LNCaP clone FGC (cell line): ENCODE results near the gene COL4A5.
"Not testable (repeated sequence)": the region's sequence is repeated elsewhere in the genome, so short reads cannot be mapped to it uniquely, and the experiment has no call there.

ENCODE experiments used
- DNase-seq: peaks from one replicate; pipeline ENCODE4 v3.0.0-alpha.2; 2011; ENCODE audit warnings: low read depth
- H3K4me3 ChIP-seq: 2 replicates; pipeline ENCODE4 v1.5.1; 2011; ENCODE audit warnings: mild to moderate bottlenecking, low read depth, low read length, control low read depth
- CTCF ChIP-seq: IDR thresholded peaks from 2 replicates; pipeline ENCODE4 v1.5.1; 2012; ENCODE audit warnings: mild to moderate bottlenecking; ENCODE audit not compliant: control insufficient read depth, insufficient read depth; ENCODE audit errors: extremely low read depth

Gene COL4A5

GRCh38 chrX:108453841-108454240 is 14.2 kb downstream of the COL4A5 start:
- no peak for DNase-seq
- no peak overlapping the region for H3K4me3 ChIP-seq
- no peak for TF ChIP-seq CTCF

- DNase-seq: no peak
- H3K4me3 ChIP-seq: no peak overlapping the region
- no peak for TF ChIP-seq CTCF
Measured at GRCh38 chrX:108456971-108457477, 17.4 kb downstream of the COL4A5 start.

- no peak for TF ChIP-seq CTCF
- no peak overlapping the region for H3K4me3 ChIP-seq
- DNase-seq: no peak
Measured at GRCh38 chrX:108464604-108465003, 25.0 kb downstream of the COL4A5 start.

DNA sequence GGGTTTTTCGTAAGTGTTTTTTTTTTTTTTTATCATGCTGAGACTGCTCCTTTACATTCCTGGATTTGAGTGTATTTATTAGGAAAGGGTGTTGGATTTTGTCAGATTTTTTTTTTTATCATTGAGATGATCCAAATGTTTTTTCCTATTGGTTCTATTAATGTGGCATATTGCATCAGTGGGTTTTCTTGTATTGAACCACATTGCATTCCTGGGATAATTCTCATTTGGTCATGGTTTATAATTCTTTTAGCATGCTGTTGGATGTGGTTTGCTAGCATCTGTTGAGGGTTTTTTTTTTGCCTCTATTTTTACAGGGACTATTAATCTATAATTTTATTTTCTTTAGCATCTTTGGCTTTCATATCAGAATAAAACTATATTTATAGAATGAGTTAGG is 28.8 kb downstream of the COL4A5 start:
- no peak for DNase-seq

GRCh38 chrX:108473979-108474378 is 34.3 kb downstream of the COL4A5 start:
- no peak overlapping the region for H3K4me3 ChIP-seq
- no peak for TF ChIP-seq CTCF
- peak; percentile 19 for DNase-seq

More for the DNA sequence above, 28.8 kb downstream of the COL4A5 start:
- TF ChIP-seq CTCF: no peak
- H3K4me3 ChIP-seq: no peak overlapping the region

DNA sequence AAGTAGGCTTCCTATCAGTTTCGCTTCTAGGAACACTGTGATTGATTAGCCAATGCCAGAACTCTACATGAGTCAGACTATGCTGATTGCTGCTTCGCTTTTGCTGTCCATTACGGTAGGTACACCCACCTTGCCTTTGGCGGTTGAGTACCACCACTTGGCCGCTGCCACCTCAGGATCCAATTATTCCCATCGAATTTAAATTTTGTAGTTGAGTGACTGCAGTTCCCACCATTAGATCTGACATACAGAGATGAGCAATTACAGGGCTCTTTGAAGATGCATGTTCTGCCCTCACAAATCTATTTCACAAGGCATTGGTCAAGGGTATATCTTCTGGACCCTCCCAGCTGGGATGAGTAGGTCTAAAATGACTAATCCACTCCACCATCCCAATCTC is 41.9 kb downstream of the COL4A5 start:
- not testable (repeated sequence) for DNase-seq, H3K4me3 ChIP-seq

- no peak for DNase-seq
- no peak overlapping the region for H3K4me3 ChIP-seq
- no peak for TF ChIP-seq CTCF
Measured at GRCh38 chrX:108484251-108484650, 44.6 kb downstream of the COL4A5 start.

GRCh38 chrX:108485960-108486359 is 46.3 kb downstream of the COL4A5 start:
- no peak overlapping the region for H3K4me3 ChIP-seq
- no peak for DNase-seq
- no peak for TF ChIP-seq CTCF
